Liver (tissue), 9 donors: ENCODE results near the gene OCA2. TPM values are rescaled to one million over a fixed set of nuclear protein-coding genes. Genes with fewer than 3 reads are reported as not detected.

Experiments
- DNase-seq: peaks from one replicate; pipeline ENCODE4 v3.0.0-alpha.2; 2017; ENCODE audit warnings: low spot score
- H3K27ac ChIP-seq, 2 donors: one replicate each; pipeline ENCODE4 v1.7.0; 2013; ENCODE audit warnings: inconsistent platforms in 2 of 2, low read length in 2 of 2, control low read depth in 1 of 2, low read depth in 1 of 2, mild to moderate bottlenecking in 1 of 2
- H3K27me3 ChIP-seq, 4 donors: one replicate each; pipeline versions ENCODE4 v1.6.1 to v1.7.0; 2013; ENCODE audit warnings: low read length in 3 of 4, inconsistent platforms in 1 of 4, mild to moderate bottlenecking in 1 of 4, moderate library complexity in 1 of 4; ENCODE audit not compliant: control insufficient read depth in 4 of 4, insufficient read depth in 4 of 4
- H3K36me3 ChIP-seq, 4 donors: one replicate each; pipeline versions ENCODE4 v1.6.1 to v1.7.0; 2013; ENCODE audit warnings: low read length in 3 of 4, mild to moderate bottlenecking in 3 of 4, low read depth in 1 of 4, moderate library complexity in 1 of 4; ENCODE audit not compliant: control insufficient read depth in 4 of 4, insufficient read depth in 3 of 4
- H3K4me1 ChIP-seq, 4 donors: one replicate each; pipeline versions ENCODE4 v1.6.1 to v1.7.0; 2013; ENCODE audit warnings: low read length in 3 of 4, mild to moderate bottlenecking in 3 of 4, moderate library complexity in 1 of 4; ENCODE audit not compliant: control insufficient read depth in 4 of 4, insufficient read depth in 4 of 4
- H3K4me3 ChIP-seq, 3 donors: one replicate each; pipeline versions ENCODE4 v1.6.1 to v1.7.0; 2013; ENCODE audit warnings: low read length in 3 of 3, control low read depth in 1 of 3, low read depth in 1 of 3, mild to moderate bottlenecking in 1 of 3
- H3K9ac ChIP-seq, 2 donors: one replicate each; pipeline ENCODE4 v1.7.0; 2013; ENCODE audit warnings: low read length in 2 of 2, mild to moderate bottlenecking in 2 of 2, moderate library complexity in 2 of 2, control low read depth in 1 of 2, low read depth in 1 of 2
- H3K9me3 ChIP-seq, 4 donors: one replicate each; pipeline versions ENCODE4 v1.6.1 to v1.7.0; 2013; ENCODE audit warnings: low read length in 3 of 4; ENCODE audit not compliant: control insufficient read depth in 4 of 4
- FOXA1 ChIP-seq: IDR thresholded peaks from 2 replicates; pipeline ENCODE4 v1.6.1; 2016; ENCODE audit warnings: antibody characterized with exemption
- FOXA2 ChIP-seq: IDR thresholded peaks from 2 replicates; pipeline ENCODE4 v1.6.1; 2016; ENCODE audit warnings: antibody characterized with exemption
- GABPA ChIP-seq, 2 donors: IDR thresholded peaks in 1 of 2; conservative IDR thresholded peaks in 1 of 2; 2 replicates each; pipeline ENCODE4 v1.6.1; 2016; ENCODE audit warnings: antibody characterized with exemption in 2 of 2, mild to moderate bottlenecking in 1 of 2, moderate library complexity in 1 of 2
- HNF4A ChIP-seq, 2 donors: conservative IDR thresholded peaks; 2 replicates each; pipeline ENCODE4 v1.6.1; 2016; ENCODE audit warnings: antibody characterized with exemption in 2 of 2, mild to moderate bottlenecking in 2 of 2
- HNF4G ChIP-seq: IDR thresholded peaks from 2 replicates; pipeline ENCODE4 v1.6.1; 2016; ENCODE audit warnings: antibody characterized with exemption
- JUND ChIP-seq, 2 donors: IDR thresholded peaks; 2 replicates each; pipeline ENCODE4 v1.6.1; 2016; ENCODE audit warnings: antibody characterized with exemption in 2 of 2
- MAX ChIP-seq: IDR thresholded peaks from 2 replicates; pipeline ENCODE4 v1.6.1; 2016; ENCODE audit warnings: antibody characterized with exemption
- NR2F2 ChIP-seq: IDR thresholded peaks from 2 replicates; pipeline ENCODE4 v1.6.1; 2016; ENCODE audit warnings: antibody characterized with exemption
- RXRA ChIP-seq, 2 donors: IDR thresholded peaks; 2 replicates each; pipeline ENCODE4 v1.6.1; 2017 to 2018; ENCODE audit warnings: antibody characterized with exemption in 2 of 2, mild to moderate bottlenecking in 1 of 2
- SP1 ChIP-seq: IDR thresholded peaks from 2 replicates; pipeline ENCODE4 v1.6.1; 2018; ENCODE audit warnings: antibody characterized with exemption, mild to moderate bottlenecking
- TAF1 ChIP-seq: conservative IDR thresholded peaks from 2 replicates; pipeline ENCODE4 v1.6.1; 2016; ENCODE audit warnings: antibody characterized with exemption, mild to moderate bottlenecking
- YY1 ChIP-seq: IDR thresholded peaks from 2 replicates; pipeline ENCODE4 v1.6.1; 2016; ENCODE audit warnings: antibody characterized with exemption, mild to moderate bottlenecking
- WGBS: extraction: QIAGEN DNeasy Blood & Tissue Kit; methylation state at CpG from one replicate; pipeline ENCODE4 v1.1.7; 2013; 5-methylcytosine and 5-hydroxymethylcytosine counted together
- polyA plus RNA-seq, 2 donors: library from polyadenylated mRNA; stranded (reverse) in 1 of 2; unstranded in 1 of 2; fragments of 200-250 nt in 1 of 2; fragments of >200 nt in 1 of 2; fragmentation: Nextera tagmentation in 1 of 2; extraction: Ambion mirVana in 1 of 2; gene quantifications; one replicate each; pipeline versions ENCODE4 v1.2.1 to v1.2.3, GENCODE V29; 2013 to 2015
- total RNA-seq, 2 donors: library from RNA; depleted of rRNA; stranded (reverse); fragments of >200 nt; gene quantifications; one replicate each; pipeline ENCODE4 v1.2.3, GENCODE V29; 2014
- TF ChIP-seq, protein P1 (sequence below): fragments of 150-350 bp; IDR thresholded peaks from 2 replicates; pipeline ENCODE4 v1.5.1; 2017; ENCODE audit warnings: improper control_type of control experiment, low read depth, low read length; ENCODE audit not compliant: missing input control
- TF ChIP-seq, protein P2 (sequence below): IDR thresholded peaks from 2 replicates; pipeline ENCODE4 v1.6.1; 2016; ENCODE audit warnings: antibody characterized with exemption
- TF ChIP-seq, protein P3 (sequence below): IDR thresholded peaks from 2 replicates; pipeline ENCODE4 v1.6.1; 2016; ENCODE audit warnings: antibody characterized with exemption, mild to moderate bottlenecking
- TF ChIP-seq, protein P4 (sequence below): IDR thresholded peaks from 2 replicates; pipeline ENCODE4 v1.6.1; 2016; ENCODE audit warnings: antibody characterized with exemption
- donor health status: healthy.
- donor health status: healthy.
- donor health status: healthy.
- donor health status: healthy.
- donor health status: healthy.

The OCA2 gene
- total and polyA plus RNA-seq, 4 donors = 0.02 to 0.56 (median 0.15) TPM

DNA sequence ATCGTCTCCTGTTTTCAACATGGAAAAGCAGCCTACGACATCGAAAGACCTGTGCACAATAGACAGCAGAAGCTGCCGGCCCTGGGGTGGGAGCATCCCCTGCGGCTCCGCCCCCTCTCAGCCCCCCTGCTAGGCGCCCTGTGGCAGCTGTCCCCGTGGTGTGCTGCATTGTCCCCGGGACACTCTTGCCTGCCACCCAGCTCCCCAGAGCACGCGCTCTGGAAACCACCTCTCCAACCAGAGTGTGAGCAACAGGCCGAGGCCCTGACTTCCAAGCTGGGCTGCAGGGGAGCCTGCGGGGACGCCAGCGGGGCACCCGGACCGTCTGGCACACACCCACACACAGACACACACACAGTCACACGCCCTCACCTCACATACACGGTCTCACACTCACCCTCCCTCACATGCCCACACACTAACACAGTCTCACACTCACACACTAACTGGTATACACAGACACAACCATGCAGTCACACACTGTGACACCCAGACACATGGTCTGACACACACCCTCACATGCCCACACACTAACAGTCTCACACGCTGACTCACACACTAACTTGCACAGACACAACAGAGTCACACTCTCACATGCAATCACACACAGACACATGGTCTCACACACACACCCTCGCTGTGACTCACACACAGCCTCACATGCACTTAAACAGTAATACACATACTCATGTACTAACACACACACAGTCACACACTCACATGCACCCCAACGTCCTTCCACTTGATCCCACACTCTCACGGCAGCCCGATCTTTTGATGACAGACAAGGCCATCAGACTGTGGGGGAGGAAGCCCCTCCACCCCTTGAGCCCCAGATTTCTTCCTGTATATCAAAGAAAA lies 94.7 kb downstream of the OCA2 start:
- H3K27ac ChIP-seq = no peak overlapping the region
- H3K27me3 ChIP-seq = no peaks in the 10 kb centered on the region
- H3K9me3 ChIP-seq = peaks cover 0 to 2% (median 0%) of the 10 kb centered on the region in 4 donors
- H3K36me3 ChIP-seq = no peaks in the 10 kb centered on the region
- no peak for DNase-seq
- TF ChIP-seq, protein P1, sequence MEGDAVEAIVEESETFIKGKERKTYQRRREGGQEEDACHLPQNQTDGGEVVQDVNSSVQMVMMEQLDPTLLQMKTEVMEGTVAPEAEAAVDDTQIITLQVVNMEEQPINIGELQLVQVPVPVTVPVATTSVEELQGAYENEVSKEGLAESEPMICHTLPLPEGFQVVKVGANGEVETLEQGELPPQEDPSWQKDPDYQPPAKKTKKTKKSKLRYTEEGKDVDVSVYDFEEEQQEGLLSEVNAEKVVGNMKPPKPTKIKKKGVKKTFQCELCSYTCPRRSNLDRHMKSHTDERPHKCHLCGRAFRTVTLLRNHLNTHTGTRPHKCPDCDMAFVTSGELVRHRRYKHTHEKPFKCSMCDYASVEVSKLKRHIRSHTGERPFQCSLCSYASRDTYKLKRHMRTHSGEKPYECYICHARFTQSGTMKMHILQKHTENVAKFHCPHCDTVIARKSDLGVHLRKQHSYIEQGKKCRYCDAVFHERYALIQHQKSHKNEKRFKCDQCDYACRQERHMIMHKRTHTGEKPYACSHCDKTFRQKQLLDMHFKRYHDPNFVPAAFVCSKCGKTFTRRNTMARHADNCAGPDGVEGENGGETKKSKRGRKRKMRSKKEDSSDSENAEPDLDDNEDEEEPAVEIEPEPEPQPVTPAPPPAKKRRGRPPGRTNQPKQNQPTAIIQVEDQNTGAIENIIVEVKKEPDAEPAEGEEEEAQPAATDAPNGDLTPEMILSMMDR = no peak
- no peak for TF ChIP-seq YY1
- no peak for TF ChIP-seq HNF4A (conservative IDR thresholded peaks at IDR 0.05)
- H3K4me3 ChIP-seq = no peak overlapping the region
- no peak overlapping the region for H3K9ac ChIP-seq
- no peaks in the 10 kb centered on the region for H3K4me1 ChIP-seq
- 90% methylated on average over 24 of the region's 24 CpGs for WGBS

GRCh38 chr15:28003302-28004037 lies 95.6 kb downstream of the OCA2 start:
- Histone ChIP-seq H3K4me3 (no peak overlapping the region), H3K9me3 (no peaks in the 10 kb centered on the region), H3K4me1 (no peaks in the 10 kb centered on the region), H3K27me3 (no peaks in the 10 kb centered on the region), H3K27ac (no peak overlapping the region), H3K9ac (no peak overlapping the region), H3K36me3 (no peaks in the 10 kb centered on the region)
- DNase-seq = no peak
- no peak for TF ChIP-seq YY1
- TF ChIP-seq FOXA1 = no peak
- no peak for TF ChIP-seq RXRA (IDR thresholded peaks at IDR 0.05)
- no peak for TF ChIP-seq HNF4A (conservative IDR thresholded peaks at IDR 0.05)
- TF ChIP-seq MAX = no peak
- WGBS = 95% methylated on average over 63 of the region's 63 CpGs

DNA sequence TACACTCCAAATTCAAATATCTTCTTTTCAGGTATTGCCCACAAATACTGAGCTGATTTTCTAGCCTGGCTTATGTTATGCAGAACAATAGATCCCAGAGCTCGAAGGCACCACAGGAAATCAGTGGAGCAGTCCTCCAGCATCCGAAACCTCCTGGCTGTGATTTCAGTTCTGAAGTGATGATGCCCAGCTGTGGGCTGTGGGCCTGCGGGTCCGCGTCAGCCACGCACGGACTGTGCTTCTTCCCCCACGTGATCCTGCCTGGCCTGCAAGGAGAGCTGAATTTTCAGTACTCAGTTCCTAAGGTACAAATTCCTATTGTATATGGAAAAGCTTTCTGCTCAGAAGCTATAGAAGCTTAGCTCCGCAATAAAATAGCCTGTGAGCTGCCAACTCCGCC lies 96.2 kb downstream of the OCA2 start:
- WGBS = 91% methylated on average over 10 of the region's 10 CpGs
- Histone ChIP-seq H3K4me1 (no peaks in the 10 kb centered on the region), H3K9ac (no peak overlapping the region), H3K9me3 (no peaks in the 10 kb centered on the region), H3K27me3 (no peaks in the 10 kb centered on the region), H3K4me3 (no peak overlapping the region), H3K36me3 (no peaks in the 10 kb centered on the region), H3K27ac (no peak overlapping the region)
- DNase-seq = no peak
- TF ChIP-seq HNF4G = no peak
- TF ChIP-seq NR2F2 = no peak
- TF ChIP-seq, protein P1 = no peak
- TF ChIP-seq, protein P2, sequence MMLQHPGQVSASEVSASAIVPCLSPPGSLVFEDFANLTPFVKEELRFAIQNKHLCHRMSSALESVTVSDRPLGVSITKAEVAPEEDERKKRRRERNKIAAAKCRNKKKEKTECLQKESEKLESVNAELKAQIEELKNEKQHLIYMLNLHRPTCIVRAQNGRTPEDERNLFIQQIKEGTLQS = no peak
- TF ChIP-seq, protein P3, sequence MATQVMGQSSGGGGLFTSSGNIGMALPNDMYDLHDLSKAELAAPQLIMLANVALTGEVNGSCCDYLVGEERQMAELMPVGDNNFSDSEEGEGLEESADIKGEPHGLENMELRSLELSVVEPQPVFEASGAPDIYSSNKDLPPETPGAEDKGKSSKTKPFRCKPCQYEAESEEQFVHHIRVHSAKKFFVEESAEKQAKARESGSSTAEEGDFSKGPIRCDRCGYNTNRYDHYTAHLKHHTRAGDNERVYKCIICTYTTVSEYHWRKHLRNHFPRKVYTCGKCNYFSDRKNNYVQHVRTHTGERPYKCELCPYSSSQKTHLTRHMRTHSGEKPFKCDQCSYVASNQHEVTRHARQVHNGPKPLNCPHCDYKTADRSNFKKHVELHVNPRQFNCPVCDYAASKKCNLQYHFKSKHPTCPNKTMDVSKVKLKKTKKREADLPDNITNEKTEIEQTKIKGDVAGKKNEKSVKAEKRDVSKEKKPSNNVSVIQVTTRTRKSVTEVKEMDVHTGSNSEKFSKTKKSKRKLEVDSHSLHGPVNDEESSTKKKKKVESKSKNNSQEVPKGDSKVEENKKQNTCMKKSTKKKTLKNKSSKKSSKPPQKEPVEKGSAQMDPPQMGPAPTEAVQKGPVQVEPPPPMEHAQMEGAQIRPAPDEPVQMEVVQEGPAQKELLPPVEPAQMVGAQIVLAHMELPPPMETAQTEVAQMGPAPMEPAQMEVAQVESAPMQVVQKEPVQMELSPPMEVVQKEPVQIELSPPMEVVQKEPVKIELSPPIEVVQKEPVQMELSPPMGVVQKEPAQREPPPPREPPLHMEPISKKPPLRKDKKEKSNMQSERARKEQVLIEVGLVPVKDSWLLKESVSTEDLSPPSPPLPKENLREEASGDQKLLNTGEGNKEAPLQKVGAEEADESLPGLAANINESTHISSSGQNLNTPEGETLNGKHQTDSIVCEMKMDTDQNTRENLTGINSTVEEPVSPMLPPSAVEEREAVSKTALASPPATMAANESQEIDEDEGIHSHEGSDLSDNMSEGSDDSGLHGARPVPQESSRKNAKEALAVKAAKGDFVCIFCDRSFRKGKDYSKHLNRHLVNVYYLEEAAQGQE = no peak
- TF ChIP-seq, protein P4, sequence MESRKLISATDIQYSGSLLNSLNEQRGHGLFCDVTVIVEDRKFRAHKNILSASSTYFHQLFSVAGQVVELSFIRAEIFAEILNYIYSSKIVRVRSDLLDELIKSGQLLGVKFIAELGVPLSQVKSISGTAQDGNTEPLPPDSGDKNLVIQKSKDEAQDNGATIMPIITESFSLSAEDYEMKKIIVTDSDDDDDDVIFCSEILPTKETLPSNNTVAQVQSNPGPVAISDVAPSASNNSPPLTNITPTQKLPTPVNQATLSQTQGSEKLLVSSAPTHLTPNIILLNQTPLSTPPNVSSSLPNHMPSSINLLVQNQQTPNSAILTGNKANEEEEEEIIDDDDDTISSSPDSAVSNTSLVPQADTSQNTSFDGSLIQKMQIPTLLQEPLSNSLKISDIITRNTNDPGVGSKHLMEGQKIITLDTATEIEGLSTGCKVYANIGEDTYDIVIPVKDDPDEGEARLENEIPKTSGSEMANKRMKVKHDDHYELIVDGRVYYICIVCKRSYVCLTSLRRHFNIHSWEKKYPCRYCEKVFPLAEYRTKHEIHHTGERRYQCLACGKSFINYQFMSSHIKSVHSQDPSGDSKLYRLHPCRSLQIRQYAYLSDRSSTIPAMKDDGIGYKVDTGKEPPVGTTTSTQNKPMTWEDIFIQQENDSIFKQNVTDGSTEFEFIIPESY = no peak
- no peak for TF ChIP-seq GABPA (IDR thresholded peaks at IDR 0.05 in 1 of 2, conservative IDR thresholded peaks at IDR 0.05 in 1 of 2)
- TF ChIP-seq JUND (IDR thresholded peaks at IDR 0.05) = no peak
- TF ChIP-seq SP1 = no peak
- TF ChIP-seq FOXA2 = no peak
- TF ChIP-seq TAF1 = no peak
